H1 (cell line): ENCODE results near the gene KCTD10. TPM values are rescaled to one million over a fixed set of nuclear protein-coding genes. Genes with fewer than 3 reads are reported as not detected.

Source experiments
- CBX5 ChIP-seq: fragments of 300-800, 300-1000 bp; sonication (generic); IDR thresholded peaks from 2 replicates; pipeline ENCODE4 v1.7.1; 2016; ENCODE audit warnings: antibody characterized with exemption, low read length, low read depth
- CEBPB ChIP-seq: IDR thresholded peaks from 2 replicates; pipeline ENCODE4 v1.6.1; 2012; ENCODE audit warnings: low read depth, low read length
- GABPA ChIP-seq: IDR thresholded peaks from 2 replicates; pipeline ENCODE4 v1.6.1; 2011; ENCODE audit warnings: mild to moderate bottlenecking, low read length, moderate library complexity, borderline replicate concordance; ENCODE audit not compliant: insufficient read depth
- KDM1A ChIP-seq: fragments of 200-600, 300-600 bp; sonication (generic); IDR thresholded peaks from 2 replicates; pipeline ENCODE4 v1.7.1; 2016; ENCODE audit warnings: mild to moderate bottlenecking, low read length, borderline replicate concordance
- RAD21 ChIP-seq, 2 experiments: IDR thresholded peaks in 1 of 2; conservative IDR thresholded peaks in 1 of 2; 2 replicates each; pipeline ENCODE4 v1.6.1; 2011; ENCODE audit warnings: low read depth in 2 of 2, low read length in 2 of 2, improper control_type of control experiment in 1 of 2, inconsistent platforms in 1 of 2, mild to moderate bottlenecking in 1 of 2, moderate library complexity in 1 of 2
- RNF2 ChIP-seq: fragments of 200-900, 300-1000 bp; sonication (generic); IDR thresholded peaks from 2 replicates; pipeline ENCODE4 v1.7.1; 2016; ENCODE audit warnings: borderline replicate concordance, low read depth, mild to moderate bottlenecking, antibody characterized with exemption, low read length; ENCODE audit not compliant: poor library complexity, severe bottlenecking; ENCODE audit errors: missing control alignments
- TEAD4 ChIP-seq: IDR thresholded peaks from 2 replicates; pipeline ENCODE4 v1.6.1; 2012; ENCODE audit warnings: low read depth, low read length, inconsistent platforms, mixed read lengths
- polyA plus RNA-seq, 7 experiments: library from polyadenylated mRNA; depleted of rRNA in 3 of 7; stranded (reverse) in 5 of 7; unstranded in 2 of 7; fragments of >200 nt in 5 of 7; fragments of 200-250 nt in 2 of 7; gene quantifications; 1 replicate in 5 of 7; 2 replicates in 1 of 7; 4 replicates in 1 of 7; pipeline versions ENCODE4 v1.2.1 to v1.2.3, GENCODE V29; 2011 to 2013; ENCODE audit warnings: missing spikeins in 2 of 7, mixed read lengths in 2 of 7
- total RNA-seq: library from RNA; stranded (reverse); fragmentation: NEBNext Ultra II Directional; extraction: Animal tissue kit (Norgen Biotek cat#: 25700); gene quantifications from 2 replicates; pipeline ENCODE4 v1.2.1, GENCODE V29; 2021
- TF ChIP-seq, protein P1 (sequence below): fragments of 300-600 bp; sonication (generic); IDR thresholded peaks from 2 replicates; pipeline ENCODE4 v1.7.1; 2012; ENCODE audit warnings: low read length, moderate library complexity, mild to moderate bottlenecking, inconsistent platforms; ENCODE audit not compliant: insufficient replicate concordance

The KCTD10 gene
- total and polyA plus RNA-seq, 2 of the 8 experiments (the other 6 are each of a cell fraction or from before 2014, with no cell fraction given) = 45.3 to 52.4 TPM

DNA sequence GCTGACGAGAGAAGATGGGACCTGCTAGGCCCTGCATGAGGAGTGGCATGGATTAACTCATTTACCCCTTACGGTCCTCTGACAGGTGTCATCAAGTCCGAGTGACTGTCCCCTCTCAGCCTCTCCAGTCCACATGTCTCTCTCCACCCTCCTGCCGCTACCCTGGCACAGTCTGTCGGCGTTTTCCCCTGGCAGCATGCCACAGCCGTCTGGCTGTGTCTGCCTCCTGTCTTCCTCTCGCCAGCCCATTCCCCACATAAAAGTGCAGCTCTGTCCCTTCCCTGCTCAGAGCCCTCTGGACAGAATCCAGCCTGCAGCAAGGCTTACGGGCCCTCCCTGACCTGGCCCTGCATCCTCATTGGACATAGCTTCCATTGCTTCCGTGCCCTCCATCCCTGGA is 46.0 kb upstream of the KCTD10 start (continued):
- TF ChIP-seq, protein P1, sequence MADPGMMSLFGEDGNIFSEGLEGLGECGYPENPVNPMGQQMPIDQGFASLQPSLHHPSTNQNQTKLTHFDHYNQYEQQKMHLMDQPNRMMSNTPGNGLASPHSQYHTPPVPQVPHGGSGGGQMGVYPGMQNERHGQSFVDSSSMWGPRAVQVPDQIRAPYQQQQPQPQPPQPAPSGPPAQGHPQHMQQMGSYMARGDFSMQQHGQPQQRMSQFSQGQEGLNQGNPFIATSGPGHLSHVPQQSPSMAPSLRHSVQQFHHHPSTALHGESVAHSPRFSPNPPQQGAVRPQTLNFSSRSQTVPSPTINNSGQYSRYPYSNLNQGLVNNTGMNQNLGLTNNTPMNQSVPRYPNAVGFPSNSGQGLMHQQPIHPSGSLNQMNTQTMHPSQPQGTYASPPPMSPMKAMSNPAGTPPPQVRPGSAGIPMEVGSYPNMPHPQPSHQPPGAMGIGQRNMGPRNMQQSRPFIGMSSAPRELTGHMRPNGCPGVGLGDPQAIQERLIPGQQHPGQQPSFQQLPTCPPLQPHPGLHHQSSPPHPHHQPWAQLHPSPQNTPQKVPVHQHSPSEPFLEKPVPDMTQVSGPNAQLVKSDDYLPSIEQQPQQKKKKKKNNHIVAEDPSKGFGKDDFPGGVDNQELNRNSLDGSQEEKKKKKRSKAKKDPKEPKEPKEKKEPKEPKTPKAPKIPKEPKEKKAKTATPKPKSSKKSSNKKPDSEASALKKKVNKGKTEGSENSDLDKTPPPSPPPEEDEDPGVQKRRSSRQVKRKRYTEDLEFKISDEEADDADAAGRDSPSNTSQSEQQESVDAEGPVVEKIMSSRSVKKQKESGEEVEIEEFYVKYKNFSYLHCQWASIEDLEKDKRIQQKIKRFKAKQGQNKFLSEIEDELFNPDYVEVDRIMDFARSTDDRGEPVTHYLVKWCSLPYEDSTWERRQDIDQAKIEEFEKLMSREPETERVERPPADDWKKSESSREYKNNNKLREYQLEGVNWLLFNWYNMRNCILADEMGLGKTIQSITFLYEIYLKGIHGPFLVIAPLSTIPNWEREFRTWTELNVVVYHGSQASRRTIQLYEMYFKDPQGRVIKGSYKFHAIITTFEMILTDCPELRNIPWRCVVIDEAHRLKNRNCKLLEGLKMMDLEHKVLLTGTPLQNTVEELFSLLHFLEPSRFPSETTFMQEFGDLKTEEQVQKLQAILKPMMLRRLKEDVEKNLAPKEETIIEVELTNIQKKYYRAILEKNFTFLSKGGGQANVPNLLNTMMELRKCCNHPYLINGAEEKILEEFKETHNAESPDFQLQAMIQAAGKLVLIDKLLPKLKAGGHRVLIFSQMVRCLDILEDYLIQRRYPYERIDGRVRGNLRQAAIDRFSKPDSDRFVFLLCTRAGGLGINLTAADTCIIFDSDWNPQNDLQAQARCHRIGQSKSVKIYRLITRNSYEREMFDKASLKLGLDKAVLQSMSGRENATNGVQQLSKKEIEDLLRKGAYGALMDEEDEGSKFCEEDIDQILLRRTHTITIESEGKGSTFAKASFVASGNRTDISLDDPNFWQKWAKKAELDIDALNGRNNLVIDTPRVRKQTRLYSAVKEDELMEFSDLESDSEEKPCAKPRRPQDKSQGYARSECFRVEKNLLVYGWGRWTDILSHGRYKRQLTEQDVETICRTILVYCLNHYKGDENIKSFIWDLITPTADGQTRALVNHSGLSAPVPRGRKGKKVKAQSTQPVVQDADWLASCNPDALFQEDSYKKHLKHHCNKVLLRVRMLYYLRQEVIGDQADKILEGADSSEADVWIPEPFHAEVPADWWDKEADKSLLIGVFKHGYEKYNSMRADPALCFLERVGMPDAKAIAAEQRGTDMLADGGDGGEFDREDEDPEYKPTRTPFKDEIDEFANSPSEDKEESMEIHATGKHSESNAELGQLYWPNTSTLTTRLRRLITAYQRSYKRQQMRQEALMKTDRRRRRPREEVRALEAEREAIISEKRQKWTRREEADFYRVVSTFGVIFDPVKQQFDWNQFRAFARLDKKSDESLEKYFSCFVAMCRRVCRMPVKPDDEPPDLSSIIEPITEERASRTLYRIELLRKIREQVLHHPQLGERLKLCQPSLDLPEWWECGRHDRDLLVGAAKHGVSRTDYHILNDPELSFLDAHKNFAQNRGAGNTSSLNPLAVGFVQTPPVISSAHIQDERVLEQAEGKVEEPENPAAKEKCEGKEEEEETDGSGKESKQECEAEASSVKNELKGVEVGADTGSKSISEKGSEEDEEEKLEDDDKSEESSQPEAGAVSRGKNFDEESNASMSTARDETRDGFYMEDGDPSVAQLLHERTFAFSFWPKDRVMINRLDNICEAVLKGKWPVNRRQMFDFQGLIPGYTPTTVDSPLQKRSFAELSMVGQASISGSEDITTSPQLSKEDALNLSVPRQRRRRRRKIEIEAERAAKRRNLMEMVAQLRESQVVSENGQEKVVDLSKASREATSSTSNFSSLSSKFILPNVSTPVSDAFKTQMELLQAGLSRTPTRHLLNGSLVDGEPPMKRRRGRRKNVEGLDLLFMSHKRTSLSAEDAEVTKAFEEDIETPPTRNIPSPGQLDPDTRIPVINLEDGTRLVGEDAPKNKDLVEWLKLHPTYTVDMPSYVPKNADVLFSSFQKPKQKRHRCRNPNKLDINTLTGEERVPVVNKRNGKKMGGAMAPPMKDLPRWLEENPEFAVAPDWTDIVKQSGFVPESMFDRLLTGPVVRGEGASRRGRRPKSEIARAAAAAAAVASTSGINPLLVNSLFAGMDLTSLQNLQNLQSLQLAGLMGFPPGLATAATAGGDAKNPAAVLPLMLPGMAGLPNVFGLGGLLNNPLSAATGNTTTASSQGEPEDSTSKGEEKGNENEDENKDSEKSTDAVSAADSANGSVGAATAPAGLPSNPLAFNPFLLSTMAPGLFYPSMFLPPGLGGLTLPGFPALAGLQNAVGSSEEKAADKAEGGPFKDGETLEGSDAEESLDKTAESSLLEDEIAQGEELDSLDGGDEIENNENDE = no peak
- TF ChIP-seq CBX5 = no peak
- TF ChIP-seq TEAD4 = no peak
- TF ChIP-seq CEBPB = no peak
- TF ChIP-seq RAD21 (IDR thresholded peaks at IDR 0.05 in 1 of 2, conservative IDR thresholded peaks at IDR 0.05 in 1 of 2; ENCODE audit: low read depth in 2 of 2, low read length in 2 of 2) = no peak
- no peak for TF ChIP-seq KDM1A
- no peak for TF ChIP-seq GABPA
- no peak for TF ChIP-seq RNF2
